ENCODE measurements around the gene RPUSD3.

DNA sequence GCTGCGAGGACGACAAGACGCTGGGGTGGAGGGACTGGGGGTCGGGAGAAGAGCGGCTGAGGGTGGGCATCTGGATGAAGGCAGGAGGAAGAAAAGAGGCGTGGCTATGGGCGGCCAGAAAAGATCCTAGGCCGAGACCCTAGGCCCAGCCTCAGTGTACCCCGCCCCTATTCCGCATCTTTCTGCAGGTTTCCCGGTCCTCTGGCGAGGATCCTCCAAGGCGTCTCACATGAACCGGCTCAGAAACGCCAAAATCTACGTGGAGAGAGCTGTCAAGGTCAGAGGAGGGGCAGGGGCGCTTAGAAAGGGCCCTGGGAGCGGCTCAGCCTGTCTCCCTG, 33.4 kb downstream of the RPUSD3 start:
- no peak for TF ChIP-seq CTCF (conservative IDR thresholded peaks at IDR 0.05)
- no peak for TF ChIP-seq ZFX (IDR thresholded peaks at IDR 0.05)

All from C4-2B (cell line).